H1 (cell line): Measurements from ENCODE around the gene ARHGEF6. TPM values are rescaled to one million over a fixed set of nuclear protein-coding genes. Genes with fewer than 3 reads are reported as not detected.

Experiments used
- CTCF ChIA-PET: fragments of 300-600 bp; sonication (Branson Sonifier 250); formaldehyde crosslinking; loops from one replicate; lab custom pipeline; 2021; ENCODE audit not compliant: partially characterized antibody; lab: Charles Lee
- POLR2A ChIA-PET: fragments of 300-600 bp; sonication (Branson Sonifier 250); formaldehyde crosslinking; loops from one replicate; lab custom pipeline; 2021; ENCODE audit warnings: inconsistent platforms; ENCODE audit not compliant: partially characterized antibody; lab: Charles Lee
- DNase-seq, 2 experiments: peaks; one replicate each; pipeline versions ENCODE4 v3.0.0 to v3.0.0-alpha.2; 2010 to 2022; ENCODE audit warnings: low spot score in 2 of 2, low read depth in 1 of 2, mixed read lengths in 1 of 2
- FAIRE-seq: peaks from 2 replicates; lab custom pipeline; 2011; peaks lifted over from hg19 to GRCh38; lab: Jason Lieb, UNC
- H2AFZ ChIP-seq: 2 replicates; pipeline ENCODE4 v1.8.1; 2012; ENCODE audit warnings: low read length, inconsistent platforms
- H2AK5ac ChIP-seq: 2 replicates; pipeline ENCODE4 v1.6.1; 2013; ENCODE audit warnings: low read depth, low read length
- H2BK120ac ChIP-seq: replicated peaks from 2 replicates; pipeline ENCODE3; 2013; ENCODE audit warnings: low read depth, low read length, inconsistent platforms
- H2BK12ac ChIP-seq: 2 replicates; pipeline ENCODE4 v1.6.1; 2013; ENCODE audit warnings: low read depth, low read length
- H2BK15ac ChIP-seq: 2 replicates; pipeline ENCODE4 v1.6.1; 2013; ENCODE audit warnings: low read length
- H2BK20ac ChIP-seq: 2 replicates; pipeline ENCODE4 v1.6.1; 2013; ENCODE audit warnings: low read length
- H2BK5ac ChIP-seq: 2 replicates; pipeline ENCODE4 v1.6.1; 2013; ENCODE audit warnings: low read depth, low read length
- H3K14ac ChIP-seq: 2 replicates; pipeline ENCODE4 v1.6.1; 2013; ENCODE audit warnings: inconsistent platforms; ENCODE audit not compliant: insufficient read length
- H3K18ac ChIP-seq: 2 replicates; pipeline ENCODE4 v1.6.1; 2013; ENCODE audit warnings: low read length; ENCODE audit errors: extremely low read depth
- H3K23ac ChIP-seq: 2 replicates; pipeline ENCODE4 v1.6.1; 2013; ENCODE audit warnings: inconsistent platforms; ENCODE audit not compliant: insufficient read length
- H3K23me2 ChIP-seq: 2 replicates; pipeline ENCODE4 v1.6.1; 2013; ENCODE audit warnings: low read depth, low read length
- H3K27ac ChIP-seq: 2 replicates; pipeline ENCODE4 v1.6.1; 2011; ENCODE audit warnings: low read depth, low read length, inconsistent platforms
- H3K27me3 ChIP-seq, 4 experiments: replicated peaks in 1 of 4; 1 replicate in 1 of 4; 2 replicates in 3 of 4; pipeline versions ENCODE4 v1.6.1 to v1.8.1; 2011 to 2013; ENCODE audit warnings: low read length in 3 of 4, mild to moderate bottlenecking in 3 of 4, inconsistent platforms in 2 of 4, mixed read lengths in 2 of 4, moderate library complexity in 1 of 4; ENCODE audit not compliant: control insufficient read depth in 3 of 4, insufficient read depth in 3 of 4; ENCODE audit errors: extremely low read depth in 1 of 4
- H3K36me3 ChIP-seq, 4 experiments: 2 replicates each; pipeline versions ENCODE4 v1.6.1 to v1.8.1; 2011 to 2013; ENCODE audit warnings: mild to moderate bottlenecking in 4 of 4, low read length in 3 of 4, moderate library complexity in 2 of 4, control low read depth in 1 of 4, inconsistent platforms in 1 of 4; ENCODE audit not compliant: insufficient read depth in 4 of 4, control insufficient read depth in 2 of 4
- H3K4ac ChIP-seq: replicated peaks from 2 replicates; pipeline ENCODE3; 2013; ENCODE audit warnings: low read length, low read depth, mixed read lengths, inconsistent platforms; ENCODE audit not compliant: insufficient read length
- H3K4me1 ChIP-seq, 4 experiments: replicated peaks in 1 of 4; 1 replicate in 1 of 4; 2 replicates in 3 of 4; pipeline versions ENCODE4 v1.6.1 to v1.8.1; 2011 to 2013; ENCODE audit warnings: low read length in 3 of 4, inconsistent platforms in 2 of 4, mixed read lengths in 1 of 4; ENCODE audit not compliant: insufficient read depth in 4 of 4, control insufficient read depth in 3 of 4
- H3K4me2 ChIP-seq, 2 experiments: 2 replicates each; pipeline versions ENCODE4 v1.6.1 to v1.8.1; 2011 to 2013; ENCODE audit warnings: low read depth in 2 of 2, low read length in 2 of 2, control low read depth in 1 of 2, inconsistent platforms in 1 of 2, mild to moderate bottlenecking in 1 of 2; ENCODE audit not compliant: insufficient read depth in 1 of 2
- H3K4me3 ChIP-seq, 4 experiments: fragments of 200-600, 300-600 bp in 1 of 4; sonication (generic), shearing (Covaris generic), sonication (Bioruptor Twin) in 1 of 4; 2 replicates each; pipeline versions ENCODE4 v1.5.1 to v1.8.1; 2011 to 2016; ENCODE audit warnings: low read length in 4 of 4, low read depth in 3 of 4, control low read depth in 2 of 4, inconsistent platforms in 2 of 4, mild to moderate bottlenecking in 2 of 4, mixed read lengths in 1 of 4, moderate library complexity in 1 of 4; ENCODE audit not compliant: insufficient read depth in 2 of 4; ENCODE audit errors: extremely low read depth in 1 of 4
- H3K56ac ChIP-seq: replicated peaks from 2 replicates; pipeline ENCODE3; 2013; ENCODE audit warnings: low read depth, mild to moderate bottlenecking, mixed read lengths, low read length, inconsistent platforms; ENCODE audit not compliant: insufficient read length
- H3K79me1 ChIP-seq: 2 replicates; pipeline ENCODE4 v1.6.1; 2013; ENCODE audit warnings: low read depth, low read length, control low read depth
- H3K79me2 ChIP-seq, 2 experiments: 2 replicates each; pipeline versions ENCODE4 v1.6.1 to v1.8.1; 2012 to 2013; ENCODE audit warnings: low read length in 2 of 2, mild to moderate bottlenecking in 2 of 2, inconsistent platforms in 1 of 2; ENCODE audit not compliant: insufficient read depth in 2 of 2, control insufficient read depth in 1 of 2
- H3K9ac ChIP-seq, 4 experiments: replicated peaks in 1 of 4; 1 replicate in 1 of 4; 2 replicates in 3 of 4; pipeline versions ENCODE4 v1.6.1 to v1.8.1; 2011 to 2013; ENCODE audit warnings: low read depth in 3 of 4, low read length in 3 of 4, control low read depth in 2 of 4, mild to moderate bottlenecking in 2 of 4, moderate library complexity in 2 of 4, inconsistent platforms in 1 of 4; ENCODE audit errors: extremely low read depth in 1 of 4
- H3K9me3 ChIP-seq, 2 experiments: 2 replicates each; pipeline versions ENCODE4 v1.6.1 to v1.8.1; 2012 to 2013; ENCODE audit warnings: mild to moderate bottlenecking in 2 of 2, moderate library complexity in 2 of 2, control low read depth in 1 of 2, inconsistent platforms in 1 of 2, low read depth in 1 of 2, low read length in 1 of 2, mixed read lengths in 1 of 2; ENCODE audit not compliant: insufficient read depth in 2 of 2
- H4K20me1 ChIP-seq, 2 experiments: replicated peaks in 1 of 2; 2 replicates each; pipeline versions ENCODE3 to v1.8.1; 2011 to 2013; ENCODE audit warnings: inconsistent platforms in 2 of 2, low read length in 2 of 2, mild to moderate bottlenecking in 1 of 2; ENCODE audit not compliant: insufficient read depth in 2 of 2, control insufficient read depth in 1 of 2
- H4K5ac ChIP-seq: 2 replicates; pipeline ENCODE4 v1.6.1; 2013; ENCODE audit warnings: low read length, low read depth, mixed read lengths, inconsistent platforms; ENCODE audit not compliant: insufficient read length
- H4K8ac ChIP-seq: 2 replicates; pipeline ENCODE4 v1.8.0; 2013; ENCODE audit warnings: mild to moderate bottlenecking, moderate library complexity, low read length, inconsistent platforms; ENCODE audit not compliant: insufficient read depth; ENCODE audit errors: extremely low read depth
- H4K91ac ChIP-seq: replicated peaks from 2 replicates; pipeline ENCODE3; 2013; ENCODE audit warnings: low read length, mixed read lengths, inconsistent platforms; ENCODE audit not compliant: insufficient read length
- SUZ12 ChIP-seq: fragments of 200-600 bp; sonication (generic); IDR thresholded peaks from 2 replicates; pipeline ENCODE4 v1.6.1; 2012; ENCODE audit warnings: mild to moderate bottlenecking, inconsistent platforms, low read length, moderate library complexity, mixed read lengths
- WGBS, 2 experiments: shearing (Covaris generic) in 1 of 2; methylation state at CpG; one replicate each; pipeline versions ENCODE4 v1.1.6 to v1.1.7; 2013 to 2015; ENCODE audit warnings: low lambda C conversion rate in 2 of 2, mixed read lengths in 2 of 2, inconsistent platforms in 1 of 2, low coverage in 1 of 2, missing lambda C conversion rate in 1 of 2; ENCODE audit not compliant: insufficient replicate concordance in 2 of 2, insufficient coverage in 1 of 2, insufficient read length in 1 of 2; ENCODE audit errors: extremely low coverage in 1 of 2, missing lambda C conversion rate in 1 of 2; 5-methylcytosine and 5-hydroxymethylcytosine counted together
- polyA plus RNA-seq, 7 experiments: library from polyadenylated mRNA; depleted of rRNA in 3 of 7; stranded (reverse) in 5 of 7; unstranded in 2 of 7; fragments of >200 nt in 5 of 7; fragments of 200-250 nt in 2 of 7; gene quantifications; 1 replicate in 5 of 7; 2 replicates in 1 of 7; 4 replicates in 1 of 7; pipeline versions ENCODE4 v1.2.1 to v1.2.3, GENCODE V29; 2011 to 2013; ENCODE audit warnings: missing spikeins in 2 of 7, mixed read lengths in 2 of 7
- total RNA-seq: library from RNA; stranded (reverse); fragmentation: NEBNext Ultra II Directional; extraction: Animal tissue kit (Norgen Biotek cat#: 25700); gene quantifications from 2 replicates; pipeline ENCODE4 v1.2.1, GENCODE V29; 2021

ARHGEF6 gene
- total and polyA plus RNA-seq, 2 of the 8 experiments (the other 6 are each of a cell fraction or from before 2014, with no cell fraction given) = 3.6 to 3.7 TPM

GRCh38 chrX:136666088-136666487, 114.6 kb downstream of the ARHGEF6 start:
- no peak overlapping the region for H3K4me3 ChIP-seq
- no peak overlapping the region for H2AK5ac ChIP-seq
- H3K9ac ChIP-seq = no peak overlapping the region
- H3K14ac ChIP-seq = no peak overlapping the region
- H4K20me1 ChIP-seq = no peaks in the 10 kb centered on the region
- no peak overlapping the region for H2AFZ ChIP-seq
- H3K18ac ChIP-seq = no peak overlapping the region
- no peak overlapping the region for H3K27ac ChIP-seq
- H4K8ac ChIP-seq = no peak overlapping the region
- no peaks in the 10 kb centered on the region for H3K79me1 ChIP-seq
- no peak overlapping the region for H2BK5ac ChIP-seq
- no peaks in the 10 kb centered on the region for H3K4me1 ChIP-seq
- ChIA-PET CTCF (interaction anchor here (0.9 to 1.1 kb wide), 2 partner anchors 14 to 29 kb away, joined by 3 read pairs; no protein-coding TSS in a partner anchor), POLR2A (no interaction called here)
- no peaks in the 10 kb centered on the region for H3K23me2 ChIP-seq
- 83% methylated on average over 1 of the region's 1 CpG; no CpG with 5 or more reads in 1 of the 2 experiments for WGBS, 2 experiments
- H3K36me3 ChIP-seq = no peaks in the 10 kb centered on the region; a peak in 1 of 8 replicates
- no peak overlapping the region for H3K4me2 ChIP-seq
- H3K9me3 ChIP-seq = no peaks in the 10 kb centered on the region
- no peak overlapping the region for H2BK20ac ChIP-seq
- no peak overlapping the region for H2BK120ac ChIP-seq
- no peak overlapping the region for H4K91ac ChIP-seq
- TF ChIP-seq SUZ12 = no peak
- DNase-seq = no peak
- H3K23ac ChIP-seq = no peak overlapping the region
- H2BK12ac ChIP-seq = no peak overlapping the region
- no peak overlapping the region for H2BK15ac ChIP-seq
- FAIRE-seq = no peak
- no peaks in the 10 kb centered on the region for H3K27me3 ChIP-seq
- H4K5ac ChIP-seq = no peak overlapping the region
- H3K4ac ChIP-seq = no peak overlapping the region
- H3K79me2 ChIP-seq = no peaks in the 10 kb centered on the region
- no peak overlapping the region for H3K56ac ChIP-seq
